SK-N-SH treated with all-trans-retinoic acid at 6 μM for 48 hours (cell line): Measurements from ENCODE around the gene MARCHF9.

Experiments used
- ATAC-seq: fragments of 200-7000 bp; cut with Tn5 transposase; 3 replicates; pipeline ENCODE4 v1.9.1; 2020; ENCODE audit warnings: mild to moderate bottlenecking, moderate library complexity
- BACH2 ChIP-seq: fragments of 250-450 bp; sonication (Bioruptor Pico); IDR thresholded peaks from 2 replicates; pipeline ENCODE4 v1.9.0; 2021; ENCODE audit warnings: mild to moderate bottlenecking, borderline replicate concordance
- CREB5 ChIP-seq: fragments of 250-450 bp; sonication (Bioruptor Pico); IDR thresholded peaks from 2 replicates; pipeline ENCODE4 v1.5.1; 2020; ENCODE audit warnings: low read depth, mild to moderate bottlenecking, moderate library complexity
- CSDC2 ChIP-seq: fragments of 250-450 bp; sonication (Bioruptor Pico); IDR thresholded peaks from 2 replicates; pipeline ENCODE4 v1.5.0; 2020; ENCODE audit warnings: mild to moderate bottlenecking, moderate library complexity
- CSRNP3 ChIP-seq: fragments of 250-450 bp; sonication (Bioruptor Pico); IDR thresholded peaks from 2 replicates; pipeline ENCODE4 v1.5.1; 2021; ENCODE audit warnings: mild to moderate bottlenecking, moderate library complexity
- ESRRG ChIP-seq: fragments of 250-450 bp; sonication (Bioruptor Pico); IDR thresholded peaks from 2 replicates; pipeline ENCODE4 v1.6.1; 2021; ENCODE audit warnings: mild to moderate bottlenecking
- GLIS3 ChIP-seq: fragments of 250-450 bp; sonication (Bioruptor Pico); IDR thresholded peaks from 2 replicates; pipeline ENCODE4 v1.5.0; 2020; ENCODE audit warnings: mild to moderate bottlenecking, moderate library complexity
- ISL1 ChIP-seq: fragments of 250-450 bp; sonication (Bioruptor Pico); IDR thresholded peaks from 2 replicates; pipeline ENCODE4 v2.1.2; 2022; ENCODE audit warnings: mild to moderate bottlenecking, moderate library complexity
- OSR1 ChIP-seq: fragments of 250-450 bp; sonication (Bioruptor Pico); IDR thresholded peaks from 2 replicates; pipeline ENCODE4 v1.8.0; 2022; ENCODE audit warnings: moderate library complexity, mild to moderate bottlenecking, inconsistent platforms
- PATZ1 ChIP-seq: fragments of 250-450 bp; sonication (Bioruptor Pico); IDR thresholded peaks from 2 replicates; pipeline ENCODE4 v1.8.0; 2020; ENCODE audit warnings: mild to moderate bottlenecking, moderate library complexity, borderline replicate concordance
- POU6F1 ChIP-seq: fragments of 250-450 bp; sonication (Bioruptor Pico); IDR thresholded peaks from 2 replicates; pipeline ENCODE4 v1.8.0; 2021; ENCODE audit warnings: low read depth, mild to moderate bottlenecking, moderate library complexity, borderline replicate concordance
- PPARA ChIP-seq: fragments of 250-450 bp; sonication (Bioruptor Pico); IDR thresholded peaks from 2 replicates; pipeline ENCODE4 v1.5.0; 2020; ENCODE audit warnings: mild to moderate bottlenecking, borderline replicate concordance
- RARB ChIP-seq: fragments of 250-450 bp; sonication (Bioruptor Pico); IDR thresholded peaks from 2 replicates; pipeline ENCODE4 v1.8.0; 2021; ENCODE audit warnings: mild to moderate bottlenecking, moderate library complexity
- SNAI2 ChIP-seq: fragments of 250-450 bp; sonication (Bioruptor Pico); IDR thresholded peaks from 2 replicates; pipeline ENCODE4 v1.5.0; 2020; ENCODE audit warnings: mild to moderate bottlenecking, moderate library complexity
- TCF4 ChIP-seq: fragments of 250-450 bp; sonication (Bioruptor Pico); IDR thresholded peaks from 2 replicates; pipeline ENCODE4 v1.8.0; 2021; ENCODE audit warnings: mild to moderate bottlenecking, moderate library complexity, borderline replicate concordance
- TOX ChIP-seq: fragments of 250-450 bp; sonication (Bioruptor Pico); IDR thresholded peaks from 2 replicates; pipeline ENCODE4 v1.8.0; 2021; ENCODE audit warnings: mild to moderate bottlenecking, moderate library complexity, borderline replicate concordance
- TSHZ2 ChIP-seq: fragments of 250-450 bp; sonication (Bioruptor Pico); IDR thresholded peaks from 2 replicates; pipeline ENCODE4 v1.5.0; 2020; ENCODE audit warnings: mild to moderate bottlenecking, moderate library complexity
- ZFP30 ChIP-seq: fragments of 450-650 bp; formaldehyde crosslinking; IDR thresholded peaks from 2 replicates; pipeline ENCODE4 v1.5.0; 2022; ENCODE audit warnings: mild to moderate bottlenecking, moderate library complexity
- ZNF565 ChIP-seq: fragments of 450-650 bp; formaldehyde crosslinking; conservative IDR thresholded peaks from 2 replicates; pipeline ENCODE4 v1.5.0; 2020; ENCODE audit warnings: low read depth, mild to moderate bottlenecking, moderate library complexity
- ZNF8 ChIP-seq: fragments of 450-650 bp; formaldehyde crosslinking; IDR thresholded peaks from 2 replicates; pipeline ENCODE4 v1.5.0; 2020; ENCODE audit warnings: mild to moderate bottlenecking, moderate library complexity

The MARCHF9 gene

GRCh38 chr12:57767876-57768275 lies 13.0 kb downstream of the MARCHF9 start:
- no peak for ATAC-seq
- TF ChIP-seq RARB (CRISPR knock-in tag) (no peak), GLIS3 (CRISPR knock-in tag) (no peak), TCF4 (CRISPR knock-in tag) (no peak), TOX (CRISPR knock-in tag) (no peak), CSDC2 (CRISPR knock-in tag) (no peak), ZNF8 (no peak), SNAI2 (no peak), ESRRG (no peak), TSHZ2 (no peak), CSRNP3 (CRISPR knock-in tag) (no peak), PPARA (no peak), PATZ1 (CRISPR knock-in tag) (no peak)

- no peak for ATAC-seq
- TF ChIP-seq GLIS3 (CRISPR knock-in tag), result no peak
- TF ChIP-seq CSDC2 (CRISPR knock-in tag), result no peak
- TF ChIP-seq ZNF8, result no peak
- no peak for TF ChIP-seq PATZ1 (CRISPR knock-in tag)
- no peak for TF ChIP-seq ISL1 (CRISPR knock-in tag)
- no peak for TF ChIP-seq OSR1
- TF ChIP-seq ZFP30, result no peak
- TF ChIP-seq BACH2 (CRISPR knock-in tag), result no peak
- no peak for TF ChIP-seq TCF4 (CRISPR knock-in tag)
- TF ChIP-seq CREB5 (CRISPR knock-in tag), result no peak
Observed at GRCh38 chr12:57769594-57769993, 14.7 kb downstream of the MARCHF9 start.

GRCh38 chr12:57770734-57771133 lies 15.8 kb downstream of the MARCHF9 start:
- no peak for ATAC-seq
- TF ChIP-seq ISL1 (CRISPR knock-in tag) (no peak), ZFP30 (no peak), TOX (CRISPR knock-in tag) (no peak), GLIS3 (CRISPR knock-in tag) (no peak), CSDC2 (CRISPR knock-in tag) (no peak), ZNF565 (CRISPR knock-in tag) (no peak), POU6F1 (CRISPR knock-in tag) (no peak), PPARA (no peak), OSR1 (no peak), CREB5 (CRISPR knock-in tag) (no peak), PATZ1 (CRISPR knock-in tag) (no peak), TSHZ2 (no peak), RARB (CRISPR knock-in tag) (no peak)
